ENCODE measurements around the gene HAP1. TPM values are rescaled to one million over a fixed set of nuclear protein-coding genes. Genes with fewer than 3 reads are reported as not detected.

HAP1 gene
- total and polyA plus RNA-seq, 2 donors (not counting 1 experiment from before 2014, with no cell fraction given), result 0.02 to 0.17 TPM

DNA sequence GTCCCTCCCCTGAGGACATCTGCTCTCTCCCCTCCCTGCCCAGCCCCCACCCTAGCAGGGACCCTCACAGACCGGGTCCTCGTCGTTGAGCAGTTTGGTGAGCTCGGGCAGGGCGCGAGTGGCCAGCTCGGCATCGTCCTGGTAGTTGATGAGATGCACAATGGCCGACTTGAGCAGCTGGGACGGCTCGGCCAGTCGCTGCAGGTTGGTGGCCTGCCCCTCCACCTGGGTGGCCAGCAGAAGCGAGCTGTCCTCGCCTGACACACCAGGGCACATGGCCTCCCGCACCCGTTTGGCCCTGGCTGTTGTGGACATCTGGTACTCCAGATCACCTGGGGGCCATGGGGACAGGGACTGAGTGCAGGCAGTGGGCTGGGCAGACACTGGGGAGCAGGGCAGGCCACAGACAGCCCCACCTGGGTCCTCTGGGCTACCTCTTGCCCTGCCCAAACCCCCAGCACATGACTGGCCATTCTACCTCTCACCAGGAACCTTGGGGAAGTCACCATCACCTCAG, 35.0 kb upstream of the HAP1 start:
- Histone ChIP-seq H3K9me3 (ENCODE audit: control insufficient read depth, insufficient read depth, low read depth, low read length) (no peaks in the 10 kb centered on the region), H4K20me1 (ENCODE audit: control insufficient read depth, extremely low read depth, insufficient read depth, low read length) (no peaks in the 10 kb centered on the region), H3K4me2 (ENCODE audit: extremely low read depth, insufficient read depth, low read length) (no peak overlapping the region), H3K27ac (ENCODE audit: insufficient read depth, low read length) (no peak overlapping the region), H2AFZ (ENCODE audit: low read length) (no peak overlapping the region), H3K4me1 (ENCODE audit: control insufficient read depth, extremely low read depth, insufficient read depth, low read length) (peaks cover 7% of the 10 kb centered on the region), H3K4me3 (replicated peaks in 1 of 4; ENCODE audit: control extremely low read depth in 1 of 4, insufficient read depth in 1 of 4, low read depth in 3 of 4, low read length in 4 of 4) (no peak overlapping the region), H3K27me3 (ENCODE audit: control insufficient read depth, insufficient read depth, low read length) (no peaks in the 10 kb centered on the region), H3K79me2 (ENCODE audit: control insufficient read depth, insufficient read depth, low read length) (no peaks in the 10 kb centered on the region), H3K9ac (ENCODE audit: insufficient read depth, low read length) (no peak overlapping the region), H3K36me3 (ENCODE audit: control insufficient read depth, insufficient read depth, low read length) (no peaks in the 10 kb centered on the region)
- DNase-seq (ENCODE audit: low read depth in 2 of 2), result no peak
- TF ChIP-seq EZH2 (IDR thresholded peaks at IDR 0.05; ENCODE audit: low read length, missing control alignments), result no peak
- TF ChIP-seq, protein P1, sequence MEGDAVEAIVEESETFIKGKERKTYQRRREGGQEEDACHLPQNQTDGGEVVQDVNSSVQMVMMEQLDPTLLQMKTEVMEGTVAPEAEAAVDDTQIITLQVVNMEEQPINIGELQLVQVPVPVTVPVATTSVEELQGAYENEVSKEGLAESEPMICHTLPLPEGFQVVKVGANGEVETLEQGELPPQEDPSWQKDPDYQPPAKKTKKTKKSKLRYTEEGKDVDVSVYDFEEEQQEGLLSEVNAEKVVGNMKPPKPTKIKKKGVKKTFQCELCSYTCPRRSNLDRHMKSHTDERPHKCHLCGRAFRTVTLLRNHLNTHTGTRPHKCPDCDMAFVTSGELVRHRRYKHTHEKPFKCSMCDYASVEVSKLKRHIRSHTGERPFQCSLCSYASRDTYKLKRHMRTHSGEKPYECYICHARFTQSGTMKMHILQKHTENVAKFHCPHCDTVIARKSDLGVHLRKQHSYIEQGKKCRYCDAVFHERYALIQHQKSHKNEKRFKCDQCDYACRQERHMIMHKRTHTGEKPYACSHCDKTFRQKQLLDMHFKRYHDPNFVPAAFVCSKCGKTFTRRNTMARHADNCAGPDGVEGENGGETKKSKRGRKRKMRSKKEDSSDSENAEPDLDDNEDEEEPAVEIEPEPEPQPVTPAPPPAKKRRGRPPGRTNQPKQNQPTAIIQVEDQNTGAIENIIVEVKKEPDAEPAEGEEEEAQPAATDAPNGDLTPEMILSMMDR (conservative IDR thresholded peaks at IDR 0.05 in 1 of 2, IDR thresholded peaks at IDR 0.05 in 1 of 2; ENCODE audit: low read depth in 1 of 2, low read length in 2 of 2), result no peak

DNA sequence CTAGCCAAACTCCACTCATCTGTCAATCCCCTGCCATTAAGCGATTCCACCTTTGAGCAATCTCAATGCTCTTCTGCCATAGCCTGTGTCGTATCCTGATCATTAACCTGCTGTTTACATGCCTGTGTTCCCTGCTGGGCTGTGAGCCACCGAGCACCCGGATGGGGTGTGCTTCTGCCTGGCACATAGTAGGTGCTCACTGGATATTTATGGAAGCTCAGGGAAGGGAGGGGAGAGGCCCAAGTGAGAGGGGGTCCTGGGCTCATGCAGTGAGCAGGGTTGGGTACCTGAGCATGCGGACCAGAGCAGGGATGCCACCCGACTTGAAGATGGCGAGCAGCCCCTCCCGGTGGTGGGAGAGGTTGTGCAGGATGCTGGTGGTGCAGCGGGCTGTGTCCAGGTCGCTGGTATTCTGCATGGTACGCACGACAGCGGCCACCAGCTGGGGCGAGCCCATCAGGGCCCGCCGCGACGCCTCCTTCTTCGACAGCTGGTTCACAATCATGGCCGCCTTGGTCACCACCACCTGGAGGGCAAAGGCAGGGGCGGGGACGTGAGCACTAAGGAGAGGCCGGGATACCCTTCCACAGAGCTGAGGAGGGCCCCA, 34.3 kb upstream of the HAP1 start:
- Histone ChIP-seq H4K20me1 (ENCODE audit: control insufficient read depth, extremely low read depth, insufficient read depth, low read length) (no peaks in the 10 kb centered on the region), H3K9ac (ENCODE audit: insufficient read depth, low read length) (no peak overlapping the region), H3K9me3 (ENCODE audit: control insufficient read depth, insufficient read depth, low read depth, low read length) (no peaks in the 10 kb centered on the region), H3K27me3 (ENCODE audit: control insufficient read depth, insufficient read depth, low read length) (no peaks in the 10 kb centered on the region), H3K27ac (ENCODE audit: insufficient read depth, low read length) (no peak overlapping the region), H3K79me2 (ENCODE audit: control insufficient read depth, insufficient read depth, low read length) (no peaks in the 10 kb centered on the region), H2AFZ (ENCODE audit: low read length) (no peak overlapping the region), H3K4me3 (replicated peaks in 1 of 4; ENCODE audit: control extremely low read depth in 1 of 4, insufficient read depth in 1 of 4, low read depth in 3 of 4, low read length in 4 of 4) (no peak overlapping the region), H3K4me1 (ENCODE audit: control insufficient read depth, extremely low read depth, insufficient read depth, low read length) (peaks cover 7% of the 10 kb centered on the region), H3K4me2 (ENCODE audit: extremely low read depth, insufficient read depth, low read length) (no peak overlapping the region), H3K36me3 (ENCODE audit: control insufficient read depth, insufficient read depth, low read length) (no peaks in the 10 kb centered on the region)
- DNase-seq (ENCODE audit: low read depth in 2 of 2), result no peak
- no peak for TF ChIP-seq EZH2 (IDR thresholded peaks at IDR 0.05; ENCODE audit: low read length, missing control alignments)

DNA sequence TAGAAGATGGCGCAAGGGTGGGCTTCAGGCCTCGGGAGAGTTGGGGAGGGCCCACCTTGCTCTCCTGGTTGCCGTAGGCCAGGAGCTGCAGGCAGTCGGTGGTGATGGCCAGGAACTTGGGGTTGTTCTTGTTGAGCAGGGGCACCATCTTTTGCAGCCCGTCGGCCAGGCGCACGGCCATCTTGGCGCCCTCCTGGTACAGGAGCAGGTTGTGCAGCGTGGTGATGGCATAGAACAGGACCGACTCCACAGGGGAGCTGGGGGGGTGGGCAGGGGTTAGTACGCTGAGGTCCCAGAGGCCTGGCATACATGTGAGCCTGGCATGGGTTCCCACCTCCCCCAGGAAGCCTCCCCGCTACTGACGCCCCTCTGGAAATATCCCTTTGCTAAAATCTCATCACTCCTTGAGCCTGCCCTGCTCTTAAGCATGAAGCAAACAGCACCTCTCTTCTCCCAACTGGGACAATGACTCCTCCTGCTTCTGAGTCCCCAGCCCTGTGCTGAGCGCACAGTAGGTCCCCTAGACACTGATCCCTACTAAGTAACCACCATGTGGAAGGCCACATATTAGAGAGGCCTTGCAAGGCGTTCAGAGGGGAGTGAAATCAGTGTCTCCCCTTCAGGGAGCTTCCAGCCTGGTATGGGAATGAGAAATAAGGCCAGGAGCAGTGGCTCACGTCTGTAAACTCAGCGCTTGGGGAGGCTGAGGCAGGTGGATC, 33.0 kb upstream of the HAP1 start:
- Histone ChIP-seq H3K36me3 (ENCODE audit: control insufficient read depth, insufficient read depth, low read length) (no peaks in the 10 kb centered on the region), H3K4me2 (ENCODE audit: extremely low read depth, insufficient read depth, low read length) (no peak overlapping the region), H2AFZ (ENCODE audit: low read length) (no peak overlapping the region), H3K4me3 (replicated peaks in 1 of 4; ENCODE audit: control extremely low read depth in 1 of 4, insufficient read depth in 1 of 4, low read depth in 3 of 4, low read length in 4 of 4) (no peak overlapping the region), H4K20me1 (ENCODE audit: control insufficient read depth, extremely low read depth, insufficient read depth, low read length) (no peaks in the 10 kb centered on the region), H3K27ac (ENCODE audit: insufficient read depth, low read length) (no peak overlapping the region), H3K79me2 (ENCODE audit: control insufficient read depth, insufficient read depth, low read length) (no peaks in the 10 kb centered on the region), H3K9ac (ENCODE audit: insufficient read depth, low read length) (no peak overlapping the region), H3K4me1 (ENCODE audit: control insufficient read depth, extremely low read depth, insufficient read depth, low read length) (no peaks in the 10 kb centered on the region), H3K9me3 (ENCODE audit: control insufficient read depth, insufficient read depth, low read depth, low read length) (no peaks in the 10 kb centered on the region), H3K27me3 (ENCODE audit: control insufficient read depth, insufficient read depth, low read length) (no peaks in the 10 kb centered on the region)
- TF ChIP-seq EZH2 (IDR thresholded peaks at IDR 0.05; ENCODE audit: low read length, missing control alignments), result no peak
- TF ChIP-seq, protein P1 (conservative IDR thresholded peaks at IDR 0.05 in 1 of 2, IDR thresholded peaks at IDR 0.05 in 1 of 2; ENCODE audit: low read depth in 1 of 2, low read length in 2 of 2), result no peak
- DNase-seq (ENCODE audit: low read depth in 2 of 2), result no peak

Data from fibroblast of lung (primary cell).